HFFc6 (cell line): ENCODE results near the gene IGFN1. TPM values are rescaled to one million over a fixed set of nuclear protein-coding genes. Genes with fewer than 3 reads are reported as not detected.

Experiments
- DNase-seq: peaks from one replicate; pipeline ENCODE4 v3.0.0-alpha.2; 2018
- H3K27ac Mint-ChIP-seq: 2 replicates; pipeline ENCODE4 v1.8.0; 2020; ENCODE audit warnings: mild to moderate bottlenecking, mixed read lengths
- H3K27me3 Mint-ChIP-seq: 2 replicates; pipeline ENCODE4 v1.8.0; 2021; ENCODE audit warnings: mild to moderate bottlenecking, moderate library complexity, mixed read lengths; ENCODE audit not compliant: insufficient read depth
- H3K36me3 Mint-ChIP-seq: 2 replicates; pipeline ENCODE4 v1.8.0; 2021; ENCODE audit warnings: low read depth, mixed read lengths
- H3K4me1 Mint-ChIP-seq: 2 replicates; pipeline ENCODE4 v1.8.0; 2020; ENCODE audit warnings: low read depth, mixed read lengths
- H3K4me3 Mint-ChIP-seq: 2 replicates; pipeline ENCODE4 v1.8.0; 2020; ENCODE audit warnings: mild to moderate bottlenecking, moderate library complexity, mixed read lengths
- H3K9me3 Mint-ChIP-seq: 2 replicates; pipeline ENCODE4 v1.8.0; 2020; ENCODE audit warnings: mild to moderate bottlenecking, mixed read lengths
- total RNA-seq, 6 experiments: library from RNA; stranded (reverse); fragmentation: NEBNext Ultra II Directional; extraction: Animal tissue kit (Norgen Biotek cat#: 25700); gene quantifications; 2 replicates in 1 of 6; 3 replicates in 5 of 6; pipeline ENCODE4 v1.2.3, GENCODE V29; 2021
- TF ChIP-seq, protein P1 (sequence below): fragments of 200-600 bp; sonication (generic); IDR thresholded peaks from 2 replicates; pipeline ENCODE4 v1.5.0; 2021; ENCODE audit warnings: antibody characterized with exemption, mild to moderate bottlenecking

The IGFN1 gene
- total RNA-seq, 6 experiments from 2014 or later, result not detected

DNA sequence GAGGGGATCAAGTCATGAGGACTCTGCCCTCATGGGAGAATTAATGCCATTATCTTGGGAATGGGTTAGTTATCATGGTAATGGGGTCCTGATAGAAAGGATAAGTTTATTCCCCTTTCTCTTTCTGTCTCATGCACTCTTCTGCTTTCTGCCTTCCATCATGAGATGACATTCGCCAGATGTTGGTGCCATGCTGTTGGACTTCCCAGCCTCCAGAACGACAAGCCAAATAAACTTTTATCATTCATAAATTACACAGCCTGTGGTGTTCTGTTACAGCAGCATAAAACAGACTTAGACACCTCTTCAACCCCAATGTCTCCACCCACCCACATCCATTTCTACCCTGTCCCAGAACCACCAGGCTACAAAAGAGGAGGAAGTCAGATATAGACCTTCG, 11.9 kb upstream of the IGFN1 start:
- Mint-ChIP-seq H3K27ac (no peak overlapping the region), H3K4me3 (no peak overlapping the region), H3K36me3 (no peaks in the 10 kb centered on the region), H3K27me3 (peaks cover 30% of the 10 kb centered on the region), H3K4me1 (peaks cover 8% of the 10 kb centered on the region), H3K9me3 (no peaks in the 10 kb centered on the region; the same call in 1 of the 2 replicates)
- no peak for DNase-seq
- TF ChIP-seq, protein P1, sequence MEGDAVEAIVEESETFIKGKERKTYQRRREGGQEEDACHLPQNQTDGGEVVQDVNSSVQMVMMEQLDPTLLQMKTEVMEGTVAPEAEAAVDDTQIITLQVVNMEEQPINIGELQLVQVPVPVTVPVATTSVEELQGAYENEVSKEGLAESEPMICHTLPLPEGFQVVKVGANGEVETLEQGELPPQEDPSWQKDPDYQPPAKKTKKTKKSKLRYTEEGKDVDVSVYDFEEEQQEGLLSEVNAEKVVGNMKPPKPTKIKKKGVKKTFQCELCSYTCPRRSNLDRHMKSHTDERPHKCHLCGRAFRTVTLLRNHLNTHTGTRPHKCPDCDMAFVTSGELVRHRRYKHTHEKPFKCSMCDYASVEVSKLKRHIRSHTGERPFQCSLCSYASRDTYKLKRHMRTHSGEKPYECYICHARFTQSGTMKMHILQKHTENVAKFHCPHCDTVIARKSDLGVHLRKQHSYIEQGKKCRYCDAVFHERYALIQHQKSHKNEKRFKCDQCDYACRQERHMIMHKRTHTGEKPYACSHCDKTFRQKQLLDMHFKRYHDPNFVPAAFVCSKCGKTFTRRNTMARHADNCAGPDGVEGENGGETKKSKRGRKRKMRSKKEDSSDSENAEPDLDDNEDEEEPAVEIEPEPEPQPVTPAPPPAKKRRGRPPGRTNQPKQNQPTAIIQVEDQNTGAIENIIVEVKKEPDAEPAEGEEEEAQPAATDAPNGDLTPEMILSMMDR, result no peak

DNA sequence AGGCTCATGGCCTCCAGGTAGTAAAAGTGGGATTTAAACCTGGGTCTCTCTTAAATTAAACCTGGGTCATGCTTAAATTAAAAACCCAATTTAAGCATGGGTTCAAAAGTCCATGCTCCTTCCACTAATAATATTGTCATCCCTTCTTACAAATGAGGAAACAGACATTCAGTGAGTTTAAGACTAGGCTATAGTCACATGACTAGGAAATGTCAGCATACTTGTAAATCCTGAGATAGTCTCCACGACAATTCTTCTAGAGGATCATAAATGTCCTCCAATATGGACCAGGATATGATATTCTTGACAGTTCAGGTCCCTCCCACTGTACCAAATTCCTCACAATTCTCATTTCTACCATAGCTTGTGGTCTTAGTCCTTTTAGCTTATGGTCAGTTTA, 10.5 kb upstream of the IGFN1 start:
- Mint-ChIP-seq H3K9me3 (no peaks in the 10 kb centered on the region; the same call in 1 of the 2 replicates), H3K4me3 (no peak overlapping the region), H3K36me3 (no peaks in the 10 kb centered on the region), H3K27me3 (peaks cover 27% of the 10 kb centered on the region), H3K4me1 (peaks cover 17% of the 10 kb centered on the region), H3K27ac (no peak overlapping the region)
- TF ChIP-seq, protein P1, result no peak
- DNase-seq, result no peak

DNA sequence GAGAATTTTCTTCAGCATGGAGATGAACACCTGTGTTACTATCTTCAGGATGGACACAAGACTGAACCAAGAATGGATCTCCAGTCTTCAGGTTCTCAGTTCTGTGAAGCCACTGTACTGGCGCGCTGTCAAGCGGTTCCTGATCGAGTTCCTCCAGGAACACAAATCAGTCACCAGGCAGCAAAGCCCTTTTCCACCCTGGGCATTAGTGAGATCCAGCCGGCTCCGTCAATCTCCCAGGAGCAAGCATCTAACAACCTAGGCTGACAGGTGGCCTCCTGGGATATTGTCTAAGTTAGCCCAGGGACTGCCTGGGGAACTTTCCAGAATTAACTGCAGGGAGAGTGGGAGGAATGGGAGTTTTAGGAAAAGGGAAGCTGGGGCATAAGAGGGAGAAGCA, 9.7 kb upstream of the IGFN1 start:
- Mint-ChIP-seq H3K4me3 (no peak overlapping the region), H3K4me1 (peaks cover 23% of the 10 kb centered on the region), H3K27me3 (peaks cover 27% of the 10 kb centered on the region), H3K36me3 (no peaks in the 10 kb centered on the region), H3K9me3 (no peaks in the 10 kb centered on the region; the same call in 1 of the 2 replicates), H3K27ac (no peak overlapping the region)
- TF ChIP-seq, protein P1, result no peak
- no peak for DNase-seq

DNA sequence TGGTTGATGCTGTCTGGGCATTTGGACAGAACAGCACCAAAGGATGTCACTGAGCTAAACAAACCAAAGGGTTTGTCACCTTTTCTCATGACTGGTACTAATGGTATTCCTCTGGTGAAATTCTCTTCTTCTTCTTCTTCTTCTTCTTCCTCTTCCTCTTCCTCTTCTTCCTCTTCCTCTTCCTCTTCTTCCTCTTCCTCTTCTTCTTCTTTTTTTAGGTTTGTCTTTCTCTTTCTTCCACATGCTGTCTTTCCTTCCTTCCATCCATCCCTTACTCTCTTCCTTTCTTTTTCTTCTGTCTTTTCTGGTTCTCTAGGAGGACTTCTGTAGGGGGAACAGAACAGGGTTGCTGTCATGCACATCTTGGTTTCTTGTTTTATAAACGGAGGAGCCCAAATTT, 9.3 kb upstream of the IGFN1 start:
- Mint-ChIP-seq H3K9me3 (no peaks in the 10 kb centered on the region; the same call in 1 of the 2 replicates), H3K27ac (no peak overlapping the region), H3K36me3 (no peaks in the 10 kb centered on the region), H3K4me3 (no peak overlapping the region), H3K27me3 (peaks cover 27% of the 10 kb centered on the region), H3K4me1 (peaks cover 23% of the 10 kb centered on the region)
- no peak for DNase-seq
- TF ChIP-seq, protein P1, result no peak

DNA sequence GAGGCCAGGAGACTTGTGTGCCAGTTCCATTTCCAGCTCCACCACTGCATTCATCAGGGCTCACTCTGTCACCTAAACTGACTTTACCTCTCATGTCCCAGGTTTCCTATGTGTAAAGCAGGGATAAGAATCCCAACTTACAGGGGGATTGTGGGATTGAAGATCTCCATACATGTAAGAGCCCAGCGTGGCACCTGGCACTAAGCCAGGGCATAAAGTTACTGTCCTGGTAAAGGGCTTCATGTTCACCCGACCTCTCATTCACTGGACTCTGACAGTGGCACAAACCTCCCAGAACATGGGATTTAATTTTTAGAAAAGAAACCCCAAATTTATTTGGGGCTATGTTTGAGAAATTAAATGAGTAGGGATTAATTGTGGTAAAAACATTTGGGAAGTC, 8.9 kb upstream of the IGFN1 start:
- TF ChIP-seq, protein P1, result no peak
- Mint-ChIP-seq H3K27me3 (peaks cover 27% of the 10 kb centered on the region), H3K4me3 (no peak overlapping the region), H3K9me3 (no peaks in the 10 kb centered on the region; the same call in 1 of the 2 replicates), H3K36me3 (no peaks in the 10 kb centered on the region), H3K27ac (no peak overlapping the region), H3K4me1 (peaks cover 22% of the 10 kb centered on the region)
- no peak for DNase-seq

DNA sequence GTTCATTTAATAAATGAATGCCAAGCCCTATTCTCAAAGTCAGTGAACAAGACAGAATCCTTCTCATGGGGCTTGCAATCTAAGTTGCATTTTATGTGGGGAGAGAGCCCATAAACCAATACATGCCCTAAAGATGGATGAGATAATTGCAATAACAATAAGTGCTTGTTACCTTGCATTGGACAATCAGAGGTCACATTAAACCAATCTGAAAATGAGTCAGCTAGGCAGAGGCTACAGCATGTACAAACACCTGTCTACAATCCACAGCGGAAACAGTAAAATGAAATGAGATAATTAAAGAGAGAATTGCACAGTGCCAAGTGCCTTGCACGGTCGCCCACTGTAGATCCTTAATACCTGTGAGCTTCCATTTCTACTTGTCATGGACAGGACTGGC, 7.4 kb upstream of the IGFN1 start:
- peaks cover 29% of the 10 kb centered on the region for H3K27me3 Mint-ChIP-seq
- TF ChIP-seq, protein P1, result no peak
- no peaks in the 10 kb centered on the region for H3K36me3 Mint-ChIP-seq
- H3K27ac Mint-ChIP-seq, result no peak overlapping the region
- peaks cover 15% of the 10 kb centered on the region for H3K4me1 Mint-ChIP-seq
- H3K9me3 Mint-ChIP-seq, result no peaks in the 10 kb centered on the region; the same call in 1 of the 2 replicates
- DNase-seq, result no peak
- H3K4me3 Mint-ChIP-seq, result no peak overlapping the region
